ENCODE data around the gene CEACAM6. TPM values are rescaled to one million over a fixed set of nuclear protein-coding genes. Genes with fewer than 3 reads are reported as not detected.

CEACAM6 gene
- total RNA-seq, 1 experiment from 2014 or later, result 0.37 TPM

DNA sequence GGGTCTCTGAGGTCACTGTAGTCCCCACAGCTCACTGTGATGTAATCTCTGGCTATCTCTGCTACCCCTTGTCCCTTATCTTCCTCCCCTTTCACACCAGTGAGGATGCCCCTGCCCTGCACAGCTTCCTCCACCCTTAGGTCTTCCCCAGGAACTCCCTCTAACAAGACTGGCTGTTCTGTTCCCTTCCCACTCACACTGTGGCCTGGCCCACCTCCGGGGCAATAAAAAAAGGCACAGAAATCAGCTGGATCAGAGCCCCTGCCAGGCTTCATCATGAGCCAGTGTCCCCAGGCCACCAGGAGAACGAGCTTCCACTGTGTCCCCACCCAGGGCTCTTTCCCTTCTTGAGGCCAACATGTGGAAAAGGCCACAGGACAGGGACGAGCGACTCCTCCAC is 45.7 kb downstream of the CEACAM6 start (continued):
- TF ChIP-seq, protein P1, sequence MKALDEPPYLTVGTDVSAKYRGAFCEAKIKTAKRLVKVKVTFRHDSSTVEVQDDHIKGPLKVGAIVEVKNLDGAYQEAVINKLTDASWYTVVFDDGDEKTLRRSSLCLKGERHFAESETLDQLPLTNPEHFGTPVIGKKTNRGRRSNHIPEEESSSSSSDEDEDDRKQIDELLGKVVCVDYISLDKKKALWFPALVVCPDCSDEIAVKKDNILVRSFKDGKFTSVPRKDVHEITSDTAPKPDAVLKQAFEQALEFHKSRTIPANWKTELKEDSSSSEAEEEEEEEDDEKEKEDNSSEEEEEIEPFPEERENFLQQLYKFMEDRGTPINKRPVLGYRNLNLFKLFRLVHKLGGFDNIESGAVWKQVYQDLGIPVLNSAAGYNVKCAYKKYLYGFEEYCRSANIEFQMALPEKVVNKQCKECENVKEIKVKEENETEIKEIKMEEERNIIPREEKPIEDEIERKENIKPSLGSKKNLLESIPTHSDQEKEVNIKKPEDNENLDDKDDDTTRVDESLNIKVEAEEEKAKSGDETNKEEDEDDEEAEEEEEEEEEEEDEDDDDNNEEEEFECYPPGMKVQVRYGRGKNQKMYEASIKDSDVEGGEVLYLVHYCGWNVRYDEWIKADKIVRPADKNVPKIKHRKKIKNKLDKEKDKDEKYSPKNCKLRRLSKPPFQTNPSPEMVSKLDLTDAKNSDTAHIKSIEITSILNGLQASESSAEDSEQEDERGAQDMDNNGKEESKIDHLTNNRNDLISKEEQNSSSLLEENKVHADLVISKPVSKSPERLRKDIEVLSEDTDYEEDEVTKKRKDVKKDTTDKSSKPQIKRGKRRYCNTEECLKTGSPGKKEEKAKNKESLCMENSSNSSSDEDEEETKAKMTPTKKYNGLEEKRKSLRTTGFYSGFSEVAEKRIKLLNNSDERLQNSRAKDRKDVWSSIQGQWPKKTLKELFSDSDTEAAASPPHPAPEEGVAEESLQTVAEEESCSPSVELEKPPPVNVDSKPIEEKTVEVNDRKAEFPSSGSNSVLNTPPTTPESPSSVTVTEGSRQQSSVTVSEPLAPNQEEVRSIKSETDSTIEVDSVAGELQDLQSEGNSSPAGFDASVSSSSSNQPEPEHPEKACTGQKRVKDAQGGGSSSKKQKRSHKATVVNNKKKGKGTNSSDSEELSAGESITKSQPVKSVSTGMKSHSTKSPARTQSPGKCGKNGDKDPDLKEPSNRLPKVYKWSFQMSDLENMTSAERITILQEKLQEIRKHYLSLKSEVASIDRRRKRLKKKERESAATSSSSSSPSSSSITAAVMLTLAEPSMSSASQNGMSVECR (CRISPR knock-in tag; IDR thresholded peaks at IDR 0.05; ENCODE audit: borderline replicate concordance), result no peak
- TF ChIP-seq, protein P2, sequence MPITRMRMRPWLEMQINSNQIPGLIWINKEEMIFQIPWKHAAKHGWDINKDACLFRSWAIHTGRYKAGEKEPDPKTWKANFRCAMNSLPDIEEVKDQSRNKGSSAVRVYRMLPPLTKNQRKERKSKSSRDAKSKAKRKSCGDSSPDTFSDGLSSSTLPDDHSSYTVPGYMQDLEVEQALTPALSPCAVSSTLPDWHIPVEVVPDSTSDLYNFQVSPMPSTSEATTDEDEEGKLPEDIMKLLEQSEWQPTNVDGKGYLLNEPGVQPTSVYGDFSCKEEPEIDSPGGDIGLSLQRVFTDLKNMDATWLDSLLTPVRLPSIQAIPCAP (CRISPR knock-in tag; IDR thresholded peaks at IDR 0.05), result no peak

DNA sequence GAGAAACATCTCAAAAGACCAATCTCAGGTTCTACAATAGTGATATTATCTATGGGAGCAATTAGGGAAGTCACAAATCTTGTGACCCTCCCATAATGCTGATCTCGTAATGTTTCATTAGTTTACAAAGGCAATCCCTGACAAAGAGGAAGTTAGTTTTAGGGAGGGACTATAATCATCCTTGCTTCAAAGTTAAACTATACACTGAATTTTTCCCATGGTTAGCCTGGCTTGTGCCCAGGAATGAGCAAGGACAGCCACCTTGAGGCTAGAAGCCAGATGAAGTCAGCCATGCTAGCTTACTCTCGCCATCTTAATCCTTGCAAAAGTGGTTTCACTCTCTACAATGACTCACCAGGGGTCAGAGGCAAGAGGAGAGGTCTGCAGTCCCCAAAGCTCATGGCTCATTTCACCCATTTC is 46.5 kb downstream of the CEACAM6 start:
- ChIA-PET POLR2A (interaction anchor here (0.6 kb wide), 1 partner anchor 506 kb away, joined by 4 read pairs; no protein-coding TSS in a partner anchor), CTCF (interaction anchor here (1.3 to 3.3 kb wide), 3 partner anchors 8 to 95 kb away, joined by 6 to 23 read pairs (median 9); no protein-coding TSS in a partner anchor)
- no peak for ATAC-seq
- DNase-seq (ENCODE audit: low spot score), result no peak
- Mint-ChIP-seq H3K9me3 (peaks cover 12% of the 10 kb centered on the region), H3K36me3 (no peaks in the 10 kb centered on the region), H3K4me1 (peaks cover 7% of the 10 kb centered on the region), H3K4me3 (no peak overlapping the region), H3K27me3 (ENCODE audit: low read depth) (no peaks in the 10 kb centered on the region; the same call in 1 of the 2 replicates), H3K27ac (no peak overlapping the region)
- TF ChIP-seq FOXJ3 (CRISPR knock-in tag; IDR thresholded peaks at IDR 0.05; ENCODE audit: borderline replicate concordance), result no peak
- TF ChIP-seq SOX15 (CRISPR knock-in tag; IDR thresholded peaks at IDR 0.05), result no peak
- TF ChIP-seq SP1 (CRISPR knock-in tag; conservative IDR thresholded peaks at IDR 0.05), result no peak
- TF ChIP-seq ZNF219 (CRISPR knock-in tag; IDR thresholded peaks at IDR 0.05; ENCODE audit: borderline replicate concordance), result no peak
- no peak for TF ChIP-seq IRF2 (CRISPR knock-in tag; IDR thresholded peaks at IDR 0.05; ENCODE audit: borderline replicate concordance, low read depth)
- no peak for TF ChIP-seq JAZF1 (CRISPR knock-in tag; IDR thresholded peaks at IDR 0.05)
- TF ChIP-seq, protein P3, sequence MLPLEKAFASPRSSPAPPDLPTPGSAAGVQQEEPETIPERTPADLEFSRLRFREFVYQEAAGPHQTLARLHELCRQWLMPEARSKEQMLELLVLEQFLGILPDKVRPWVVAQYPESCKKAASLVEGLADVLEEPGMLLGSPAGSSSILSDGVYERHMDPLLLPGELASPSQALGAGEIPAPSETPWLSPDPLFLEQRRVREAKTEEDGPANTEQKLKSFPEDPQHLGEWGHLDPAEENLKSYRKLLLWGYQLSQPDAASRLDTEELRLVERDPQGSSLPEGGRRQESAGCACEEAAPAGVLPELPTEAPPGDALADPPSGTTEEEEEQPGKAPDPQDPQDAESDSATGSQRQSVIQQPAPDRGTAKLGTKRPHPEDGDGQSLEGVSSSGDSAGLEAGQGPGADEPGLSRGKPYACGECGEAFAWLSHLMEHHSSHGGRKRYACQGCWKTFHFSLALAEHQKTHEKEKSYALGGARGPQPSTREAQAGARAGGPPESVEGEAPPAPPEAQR (CRISPR knock-in tag; IDR thresholded peaks at IDR 0.05), result no peak
- TF ChIP-seq, protein P4, sequence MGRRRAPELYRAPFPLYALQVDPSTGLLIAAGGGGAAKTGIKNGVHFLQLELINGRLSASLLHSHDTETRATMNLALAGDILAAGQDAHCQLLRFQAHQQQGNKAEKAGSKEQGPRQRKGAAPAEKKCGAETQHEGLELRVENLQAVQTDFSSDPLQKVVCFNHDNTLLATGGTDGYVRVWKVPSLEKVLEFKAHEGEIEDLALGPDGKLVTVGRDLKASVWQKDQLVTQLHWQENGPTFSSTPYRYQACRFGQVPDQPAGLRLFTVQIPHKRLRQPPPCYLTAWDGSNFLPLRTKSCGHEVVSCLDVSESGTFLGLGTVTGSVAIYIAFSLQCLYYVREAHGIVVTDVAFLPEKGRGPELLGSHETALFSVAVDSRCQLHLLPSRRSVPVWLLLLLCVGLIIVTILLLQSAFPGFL (CRISPR knock-in tag; IDR thresholded peaks at IDR 0.05; ENCODE audit: borderline replicate concordance), result no peak
- no peak for TF ChIP-seq GABPB1 (CRISPR knock-in tag; IDR thresholded peaks at IDR 0.05)
- TF ChIP-seq, protein P1 (CRISPR knock-in tag; IDR thresholded peaks at IDR 0.05; ENCODE audit: borderline replicate concordance), result no peak
- TF ChIP-seq, protein P5, sequence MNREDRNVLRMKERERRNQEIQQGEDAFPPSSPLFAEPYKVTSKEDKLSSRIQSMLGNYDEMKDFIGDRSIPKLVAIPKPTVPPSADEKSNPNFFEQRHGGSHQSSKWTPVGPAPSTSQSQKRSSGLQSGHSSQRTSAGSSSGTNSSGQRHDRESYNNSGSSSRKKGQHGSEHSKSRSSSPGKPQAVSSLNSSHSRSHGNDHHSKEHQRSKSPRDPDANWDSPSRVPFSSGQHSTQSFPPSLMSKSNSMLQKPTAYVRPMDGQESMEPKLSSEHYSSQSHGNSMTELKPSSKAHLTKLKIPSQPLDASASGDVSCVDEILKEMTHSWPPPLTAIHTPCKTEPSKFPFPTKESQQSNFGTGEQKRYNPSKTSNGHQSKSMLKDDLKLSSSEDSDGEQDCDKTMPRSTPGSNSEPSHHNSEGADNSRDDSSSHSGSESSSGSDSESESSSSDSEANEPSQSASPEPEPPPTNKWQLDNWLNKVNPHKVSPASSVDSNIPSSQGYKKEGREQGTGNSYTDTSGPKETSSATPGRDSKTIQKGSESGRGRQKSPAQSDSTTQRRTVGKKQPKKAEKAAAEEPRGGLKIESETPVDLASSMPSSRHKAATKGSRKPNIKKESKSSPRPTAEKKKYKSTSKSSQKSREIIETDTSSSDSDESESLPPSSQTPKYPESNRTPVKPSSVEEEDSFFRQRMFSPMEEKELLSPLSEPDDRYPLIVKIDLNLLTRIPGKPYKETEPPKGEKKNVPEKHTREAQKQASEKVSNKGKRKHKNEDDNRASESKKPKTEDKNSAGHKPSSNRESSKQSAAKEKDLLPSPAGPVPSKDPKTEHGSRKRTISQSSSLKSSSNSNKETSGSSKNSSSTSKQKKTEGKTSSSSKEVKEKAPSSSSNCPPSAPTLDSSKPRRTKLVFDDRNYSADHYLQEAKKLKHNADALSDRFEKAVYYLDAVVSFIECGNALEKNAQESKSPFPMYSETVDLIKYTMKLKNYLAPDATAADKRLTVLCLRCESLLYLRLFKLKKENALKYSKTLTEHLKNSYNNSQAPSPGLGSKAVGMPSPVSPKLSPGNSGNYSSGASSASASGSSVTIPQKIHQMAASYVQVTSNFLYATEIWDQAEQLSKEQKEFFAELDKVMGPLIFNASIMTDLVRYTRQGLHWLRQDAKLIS (CRISPR knock-in tag; IDR thresholded peaks at IDR 0.05; ENCODE audit: borderline replicate concordance), result no peak
- TF ChIP-seq ZNF396 (CRISPR knock-in tag; IDR thresholded peaks at IDR 0.05; ENCODE audit: borderline replicate concordance), result no peak
- TF ChIP-seq, protein P6, sequence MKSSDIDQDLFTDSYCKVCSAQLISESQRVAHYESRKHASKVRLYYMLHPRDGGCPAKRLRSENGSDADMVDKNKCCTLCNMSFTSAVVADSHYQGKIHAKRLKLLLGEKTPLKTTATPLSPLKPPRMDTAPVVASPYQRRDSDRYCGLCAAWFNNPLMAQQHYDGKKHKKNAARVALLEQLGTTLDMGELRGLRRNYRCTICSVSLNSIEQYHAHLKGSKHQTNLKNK (CRISPR knock-in tag; IDR thresholded peaks at IDR 0.05), result no peak
- TF ChIP-seq, protein P7, sequence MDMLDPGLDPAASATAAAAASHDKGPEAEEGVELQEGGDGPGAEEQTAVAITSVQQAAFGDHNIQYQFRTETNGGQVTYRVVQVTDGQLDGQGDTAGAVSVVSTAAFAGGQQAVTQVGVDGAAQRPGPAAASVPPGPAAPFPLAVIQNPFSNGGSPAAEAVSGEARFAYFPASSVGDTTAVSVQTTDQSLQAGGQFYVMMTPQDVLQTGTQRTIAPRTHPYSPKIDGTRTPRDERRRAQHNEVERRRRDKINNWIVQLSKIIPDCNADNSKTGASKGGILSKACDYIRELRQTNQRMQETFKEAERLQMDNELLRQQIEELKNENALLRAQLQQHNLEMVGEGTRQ (CRISPR knock-in tag; IDR thresholded peaks at IDR 0.05), result no peak
- TF ChIP-seq ZNF263 (CRISPR knock-in tag; IDR thresholded peaks at IDR 0.05; ENCODE audit: low read depth), result no peak
